Heart left ventricle (tissue), 16 donors: ENCODE data around the gene FEN1. TPM values are rescaled to one million over a fixed set of nuclear protein-coding genes. Genes with fewer than 3 reads are reported as not detected.
A peak's percentile ranks its signal among the peaks of the same experiment; 100 is the strongest.

Experiments used
- ATAC-seq, 4 donors: fragments of 200-7000 bp; cut with Tn5 transposase; one replicate each; pipeline ENCODE4 v1.9.1; 2020 to 2022; ENCODE audit warnings: moderate library complexity in 4 of 4, mild to moderate bottlenecking in 3 of 4, moderate number of reproducible peaks in 1 of 4
- DNase-seq, 5 donors: peaks; one replicate each; pipeline ENCODE4 v3.0.0-alpha.2; 2020
- H3K27ac ChIP-seq, 12 donors: fragments of 200-600 bp; sonication (generic) in 4 of 12; one replicate each; pipeline versions ENCODE4 v1.5.0 to v1.8.0; 2016 to 2022; ENCODE audit warnings: mild to moderate bottlenecking in 2 of 12
- H3K27me3 ChIP-seq, 9 donors: fragments of 200-600 bp; sonication (generic) in 2 of 9; one replicate each; pipeline versions ENCODE4 v1.5.1 to v1.8.0; 2016 to 2022; ENCODE audit warnings: mild to moderate bottlenecking in 3 of 9
- H3K36me3 ChIP-seq, 9 donors: fragments of 200-600 bp; sonication (generic) in 2 of 9; one replicate each; pipeline versions ENCODE4 v1.5.0 to v1.8.0; 2018 to 2022; ENCODE audit warnings: mild to moderate bottlenecking in 2 of 9
- H3K4me1 ChIP-seq, 12 donors: fragments of 200-600 bp; sonication (generic) in 4 of 12; one replicate each; pipeline versions ENCODE4 v1.5.0 to v1.8.0; 2016 to 2022; ENCODE audit warnings: mild to moderate bottlenecking in 3 of 12
- H3K4me3 ChIP-seq, 12 donors: fragments of 200-600 bp; sonication (generic) in 4 of 12; one replicate each; pipeline versions ENCODE4 v1.5.0 to v1.8.0; 2017 to 2022; ENCODE audit warnings: mild to moderate bottlenecking in 9 of 12, moderate library complexity in 4 of 12
- H3K9me3 ChIP-seq, 12 donors: fragments of 200-600 bp; sonication (generic) in 4 of 12; one replicate each; pipeline versions ENCODE4 v1.5.0 to v1.8.0; 2016 to 2022; ENCODE audit warnings: mild to moderate bottlenecking in 1 of 12
- CTCF ChIP-seq, 12 donors: fragments of 200-600 bp; sonication (generic) in 4 of 12; IDR thresholded peaks; one replicate each; pipeline versions ENCODE4 v1.5.0 to v1.8.0; 2018 to 2022; ENCODE audit warnings: antibody characterized with exemption in 12 of 12, mild to moderate bottlenecking in 5 of 12
- POLR2A ChIP-seq, 2 donors: fragments of 450-650 bp; IDR thresholded peaks; one replicate each; pipeline ENCODE4 v1.6.1; 2017; ENCODE audit warnings: antibody characterized with exemption in 2 of 2, mild to moderate bottlenecking in 2 of 2, moderate library complexity in 2 of 2
- WGBS, 4 donors: extraction: QIAGEN DNeasy Blood & Tissue Kit in 2 of 4; methylation state at CpG; one replicate each; pipeline versions ENCODE4 v1.1.5 to v1.1.7; 2013 to 2018; 5-methylcytosine and 5-hydroxymethylcytosine counted together
- intact Hi-C, 10 donors: fragments of 100-400 bp; cut with DNase I; formaldehyde crosslinking; loops; one replicate each; pipeline versions ENCODE4 v1.11.1 to v1.14.2; 2022
- polyA plus RNA-seq, 2 donors: library from polyadenylated mRNA; stranded (reverse); fragments of 200-250 nt; gene quantifications; one replicate each; pipeline ENCODE4 v1.2.3, GENCODE V29; 2013
- total RNA-seq, 9 donors: library from RNA; depleted of rRNA in 2 of 9; stranded (reverse); fragments of >200 nt in 2 of 9; fragmentation: NEBNext Ultra II Directional in 3 of 9; extraction: Animal tissue kit (Norgen Biotek cat#: 25700) in 3 of 9; gene quantifications; one replicate each; pipeline versions ENCODE4 v1.1.0 to v1.2.4, GENCODE V29; 2016 to 2023
- donor health status: ischemic (EF 13 %, LVEDD 7.1; RV severe dilation, severe dysfunction).
- donor health status: healthy with polysubstance abuse.
- donor health status: DM: no; HTN: yes; CAD: no.
- donor health status: DM: no; HTN: no; CAD: no.
- donor health status: ischemic (EF 25% LVEDD 6.9; RV normal size, moderate dysfunction).
- donor health status: ischemic (EF 25% LVEDD 5.7; RV mildly dilated, moderate dysfunction).
- donor health status: healthy.
- donor health status: DM: yes; HTN: yes; CAD: no.
- donor health status: ischemic (EF 35%, LVEDD 5.7; RV mildly dilated, moderate dysfunction).
- donor health status: nonischemic (EF 11% LVEDD 7.7; RV severe dilation, severe dysfunction).
- donor health status: DM: yes; HTN: yes; CAD: no.
- donor health status: PGD.
- donor health status: ischemic (EF 29% LVEDD 5.4; RV normal size, mild dysfunction).
- donor health status: nonischemic (EF 23%, LVEDD 6.1; RV moderate dilation, normal function).

FEN1 gene
- total and polyA plus RNA-seq, 11 donors: 2.6 to 13.7 (median 6.8) TPM

GRCh38 chr11:61750631-61751273 lies 42.0 kb upstream of the FEN1 start:
- ATAC-seq (no peak), DNase-seq (no peak)
- no peak for TF ChIP-seq POLR2A (IDR thresholded peaks at IDR 0.05)
- TF ChIP-seq CTCF (IDR thresholded peaks at IDR 0.05): no peak
- Histone ChIP-seq H3K4me3 (no peak overlapping the region), H3K27ac (no peak overlapping the region), H3K27me3 (peaks cover 0 to 7% (median 2%) of the 10 kb centered on the region in 9 donors), H3K9me3 (no peaks in the 10 kb centered on the region), H3K36me3 (no peaks in the 10 kb centered on the region), H3K4me1 (peaks cover 0 to 18% (median 7%) of the 10 kb centered on the region in 12 donors)
- intact Hi-C loops: loop anchor here in 4 of 10 donors (5.0 kb wide), 1 partner anchor 357 kb away; no protein-coding TSS in a partner anchor
- 93 to 98% (median 95%) methylated on average over 5 of the region's 5 CpGs for WGBS, 4 donors

GRCh38 chr11:61751384-61751783 lies 41.3 kb upstream of the FEN1 start:
- no peaks in the 10 kb centered on the region for H3K36me3 ChIP-seq
- no peak overlapping the region for H3K4me3 ChIP-seq
- ATAC-seq (no peak), DNase-seq (no peak)
- H3K27ac ChIP-seq: no peak overlapping the region
- TF ChIP-seq CTCF (IDR thresholded peaks at IDR 0.05) (no peak), POLR2A (IDR thresholded peaks at IDR 0.05) (no peak)
- 89 to 91% (median 90%) methylated on average over 14 of the region's 14 CpGs for WGBS, 4 donors
- peaks cover 0 to 19% (median 9%) of the 10 kb centered on the region in 12 donors for H3K4me1 ChIP-seq
- intact Hi-C loops: loop anchor here in 4 of 10 donors (5.0 kb wide), 1 partner anchor 356 kb away; no protein-coding TSS in a partner anchor
- no peaks in the 10 kb centered on the region for H3K9me3 ChIP-seq
- peaks cover 0 to 7% (median 2%) of the 10 kb centered on the region in 9 donors for H3K27me3 ChIP-seq

- no peak for TF ChIP-seq POLR2A (IDR thresholded peaks at IDR 0.05)
- peak in 11 of 12 donors; percentile 13 to 62 (median 36) for TF ChIP-seq CTCF (IDR thresholded peaks at IDR 0.05)
- Histone ChIP-seq H3K27ac (no peak within 1 kb of the TSS), H3K4me1 (peaks cover 0 to 23% (median 9%) of the 10 kb centered on the region in 12 donors), H3K27me3 (peaks cover 0 to 7% (median 2%) of the 10 kb centered on the region in 9 donors), H3K4me3 (peak within 1 kb of the TSS in 11 of 12 donors; percentile 2 to 59 (median 51)), H3K9me3 (no peaks in the 10 kb centered on the region), H3K36me3 (no peaks in the 10 kb centered on the region)
- intact Hi-C loops: loop anchor here in 5 of 10 donors (2.0 to 5.0 kb wide), 2 partner anchors 355 to 356 kb away; no protein-coding TSS in a partner anchor
- peak in 4 of 5 donors; percentile 41 to 75 (median 52) for DNase-seq
- peak in 3 of 4 donors; percentile 27 to 63 (median 35) for ATAC-seq
- 3 to 10% (median 5%) methylated on average over 6 to 93 of the region's 93 CpGs for whole genome bisulfite sequencing, 4 donors
Measured at GRCh38 chr11:61752117-61752924, 40.4 kb upstream of the FEN1 start, which contains the start of gene MYRF. Gene MYRF (plus strand): TSS chr11:61752636. CDS start chr11:61752745, 109 bp downstream.
